ENCODE measurements around the gene CNDP1.

GRCh38 chr18:74534150-74534969 is at the start of gene CNDP1:
- TF ChIP-seq POLR2A (IDR thresholded peaks at IDR 0.05; ENCODE audit: low read depth, low read length) (no peak), POLR2AphosphoS5 (IDR thresholded peaks at IDR 0.05; ENCODE audit: low read depth, low read length) (no peak), TAF1 (IDR thresholded peaks at IDR 0.05; ENCODE audit: low read depth, low read length) (no peak), SPI1 (IDR thresholded peaks at IDR 0.05; ENCODE audit: low read depth, low read length) (no peak), POU2F2 (IDR thresholded peaks at IDR 0.05; ENCODE audit: low read depth, low read length) (no peak)
